Keratinocyte (primary cell): ENCODE results near the gene TMC5. TPM values are rescaled to one million over a fixed set of nuclear protein-coding genes. Genes with fewer than 3 reads are reported as not detected.

Experiments
- DNase-seq: peaks from one replicate; pipeline ENCODE4 v3.0.0-alpha.2; 2011; ENCODE audit warnings: low read depth, missing footprints, low spot score
- FAIRE-seq: peaks from 2 replicates; lab custom pipeline; 2011; peaks lifted over from hg19 to GRCh38; lab: Jason Lieb, UNC
- H2AFZ ChIP-seq: 2 replicates; pipeline ENCODE4 v1.6.0; 2012; ENCODE audit warnings: low read length, control low read depth, inconsistent platforms; ENCODE audit not compliant: control insufficient read depth
- H3K27ac ChIP-seq: 2 replicates; pipeline ENCODE4 v1.5.1; 2011; ENCODE audit warnings: low read length; ENCODE audit not compliant: control insufficient read depth, insufficient read depth
- H3K27me3 ChIP-seq: 3 replicates; pipeline ENCODE4 v1.6.0; 2011; ENCODE audit warnings: low read length; ENCODE audit not compliant: control insufficient read depth, insufficient read depth; ENCODE audit errors: extremely low read depth
- H3K36me3 ChIP-seq, 2 experiments: 2 replicates in 1 of 2; 3 replicates in 1 of 2; pipeline ENCODE4 v1.5.1; 2011; ENCODE audit warnings: low read length in 2 of 2, mild to moderate bottlenecking in 1 of 2; ENCODE audit not compliant: control insufficient read depth in 2 of 2, insufficient read depth in 2 of 2; ENCODE audit errors: extremely low read depth in 1 of 2
- H3K4me1 ChIP-seq: 3 replicates; pipeline ENCODE4 v1.5.1; 2011; ENCODE audit warnings: low read length; ENCODE audit not compliant: control insufficient read depth, insufficient read depth; ENCODE audit errors: extremely low read depth
- H3K4me2 ChIP-seq: 3 replicates; pipeline ENCODE4 v1.6.0; 2011; ENCODE audit warnings: low read depth, low read length; ENCODE audit not compliant: control insufficient read depth, insufficient read depth; ENCODE audit errors: extremely low read depth
- H3K4me3 ChIP-seq, 3 experiments: fragments of 200-600 bp in 1 of 3; sonication (generic) in 1 of 3; 2 replicates in 2 of 3; 3 replicates in 1 of 3; pipeline ENCODE4 v1.5.1; 2011 to 2016; ENCODE audit warnings: low read length in 3 of 3, mild to moderate bottlenecking in 3 of 3, control low read depth in 2 of 3, inconsistent platforms in 1 of 3, low read depth in 1 of 3, mixed read lengths in 1 of 3, mixed run types in 1 of 3, moderate library complexity in 1 of 3; ENCODE audit not compliant: control insufficient read depth in 2 of 3, insufficient read depth in 2 of 3; ENCODE audit errors: extremely low read depth in 1 of 3
- H3K79me2 ChIP-seq: 2 replicates; pipeline ENCODE4 v1.6.0; 2012; ENCODE audit warnings: low read length; ENCODE audit not compliant: control insufficient read depth, insufficient read depth
- H3K9ac ChIP-seq: 3 replicates; pipeline ENCODE4 v1.6.0; 2011; ENCODE audit warnings: low read length; ENCODE audit not compliant: control insufficient read depth, insufficient read depth; ENCODE audit errors: extremely low read depth
- H3K9me1 ChIP-seq: 3 replicates; pipeline ENCODE4 v1.6.0; 2011; ENCODE audit warnings: low read length; ENCODE audit not compliant: control insufficient read depth, insufficient read depth; ENCODE audit errors: extremely low read depth
- H3K9me3 ChIP-seq: 2 replicates; pipeline ENCODE4 v1.5.1; 2012; ENCODE audit warnings: low read depth, low read length; ENCODE audit not compliant: control insufficient read depth
- H4K20me1 ChIP-seq: 3 replicates; pipeline ENCODE4 v1.6.0; 2011; ENCODE audit warnings: low read length; ENCODE audit not compliant: control insufficient read depth, insufficient read depth; ENCODE audit errors: extremely low read depth
- EZH2 ChIP-seq: IDR thresholded peaks from one replicate; pipeline ENCODE4 v1.6.1; 2012; ENCODE audit warnings: inconsistent platforms, mild to moderate bottlenecking, low read length, moderate library complexity
- dilution Hi-C: fragments of 300-500 bp; cut with MboI; formaldehyde crosslinking; loops from one replicate; pipeline ENCODE4 v1.7.0; 2020; ENCODE audit warnings: low sequenced_read_pairs; ENCODE audit not compliant: extremely low pct_ligation_motif_present
- polyA plus RNA-seq, 5 experiments: library from polyadenylated mRNA; depleted of rRNA in 3 of 5; stranded (reverse) in 3 of 5; stranded (forward) in 1 of 5; unstranded in 1 of 5; fragments of >200 nt; gene quantifications; 1 replicate in 1 of 5; 2 replicates in 3 of 5; 3 replicates in 1 of 5; pipeline versions ENCODE4 v1.2.1 to v1.2.3, GENCODE V29; 2011 to 2012; ENCODE audit warnings: missing spikeins in 2 of 5, low read depth in 1 of 5, low replicate concordance in 1 of 5
- TF ChIP-seq, protein P1 (sequence below), 3 experiments: IDR thresholded peaks in 1 of 3; conservative IDR thresholded peaks in 1 of 3; optimal IDR thresholded peaks in 1 of 3; 2 replicates in 2 of 3; 3 replicates in 1 of 3; pipeline versions ENCODE3 to v1.5.1; 2011; ENCODE audit warnings: low read length in 3 of 3, mild to moderate bottlenecking in 3 of 3, moderate library complexity in 2 of 3, control low read depth in 1 of 3, inconsistent platforms in 1 of 3; ENCODE audit not compliant: insufficient read depth in 2 of 3; ENCODE audit errors: extremely low read depth in 1 of 3

The TMC5 gene
- polyA plus RNA-seq, 1 donor (not counting 4 experiments of a cell fraction or from before 2014, with no cell fraction given): 0.18 TPM

DNA sequence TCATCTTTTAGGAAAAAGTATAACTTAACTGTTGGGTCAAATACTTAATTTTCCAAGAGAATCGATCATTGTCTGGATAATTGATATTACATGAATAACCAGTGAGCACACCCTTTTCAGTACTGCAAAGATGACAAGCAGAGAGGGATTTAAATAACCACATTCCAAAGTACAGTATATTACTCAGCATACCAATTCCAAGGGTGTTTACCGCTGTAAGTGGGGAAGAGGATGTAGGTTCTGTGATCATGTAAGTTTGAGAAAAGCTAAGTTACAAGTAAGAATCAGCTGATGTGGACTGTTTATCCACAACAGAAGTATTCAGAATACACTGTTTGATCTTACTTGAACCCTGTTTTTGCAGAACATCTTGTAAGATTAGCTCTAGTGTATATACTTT lies 98.1 kb downstream of the TMC5 start:
- H3K4me2 ChIP-seq: no peak overlapping the region
- H3K36me3 ChIP-seq: peaks cover 0 to 6% of the 10 kb centered on the region in 2 experiments
- FAIRE-seq (no peak), DNase-seq (no peak)
- H3K9me3 ChIP-seq: no peaks in the 10 kb centered on the region
- H3K27me3 ChIP-seq: no peaks in the 10 kb centered on the region
- TF ChIP-seq EZH2: no peak
- TF ChIP-seq, protein P1, sequence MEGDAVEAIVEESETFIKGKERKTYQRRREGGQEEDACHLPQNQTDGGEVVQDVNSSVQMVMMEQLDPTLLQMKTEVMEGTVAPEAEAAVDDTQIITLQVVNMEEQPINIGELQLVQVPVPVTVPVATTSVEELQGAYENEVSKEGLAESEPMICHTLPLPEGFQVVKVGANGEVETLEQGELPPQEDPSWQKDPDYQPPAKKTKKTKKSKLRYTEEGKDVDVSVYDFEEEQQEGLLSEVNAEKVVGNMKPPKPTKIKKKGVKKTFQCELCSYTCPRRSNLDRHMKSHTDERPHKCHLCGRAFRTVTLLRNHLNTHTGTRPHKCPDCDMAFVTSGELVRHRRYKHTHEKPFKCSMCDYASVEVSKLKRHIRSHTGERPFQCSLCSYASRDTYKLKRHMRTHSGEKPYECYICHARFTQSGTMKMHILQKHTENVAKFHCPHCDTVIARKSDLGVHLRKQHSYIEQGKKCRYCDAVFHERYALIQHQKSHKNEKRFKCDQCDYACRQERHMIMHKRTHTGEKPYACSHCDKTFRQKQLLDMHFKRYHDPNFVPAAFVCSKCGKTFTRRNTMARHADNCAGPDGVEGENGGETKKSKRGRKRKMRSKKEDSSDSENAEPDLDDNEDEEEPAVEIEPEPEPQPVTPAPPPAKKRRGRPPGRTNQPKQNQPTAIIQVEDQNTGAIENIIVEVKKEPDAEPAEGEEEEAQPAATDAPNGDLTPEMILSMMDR (optimal IDR thresholded peaks at IDR 0.05 in 1 of 3, IDR thresholded peaks at IDR 0.05 in 1 of 3, conservative IDR thresholded peaks at IDR 0.05 in 1 of 3; ENCODE audit: extremely low read depth in 1 of 3, insufficient read depth in 2 of 3, low read length in 3 of 3): no peak
- no peak overlapping the region for H3K27ac ChIP-seq
- H3K9me1 ChIP-seq: no peaks in the 10 kb centered on the region
- dilution Hi-C loops: loop anchor here (25.0 kb wide), 1 partner anchor 103 kb away; the partner anchor contains the start of gene TMC5
- no peak overlapping the region for H3K4me3 ChIP-seq
- H3K4me1 ChIP-seq: peaks cover 18% of the 10 kb centered on the region
- no peak overlapping the region for H2AFZ ChIP-seq
- H3K9ac ChIP-seq: no peak overlapping the region
- H3K79me2 ChIP-seq: peaks cover 23% of the 10 kb centered on the region
- peaks cover 3% of the 10 kb centered on the region for H4K20me1 ChIP-seq

DNA sequence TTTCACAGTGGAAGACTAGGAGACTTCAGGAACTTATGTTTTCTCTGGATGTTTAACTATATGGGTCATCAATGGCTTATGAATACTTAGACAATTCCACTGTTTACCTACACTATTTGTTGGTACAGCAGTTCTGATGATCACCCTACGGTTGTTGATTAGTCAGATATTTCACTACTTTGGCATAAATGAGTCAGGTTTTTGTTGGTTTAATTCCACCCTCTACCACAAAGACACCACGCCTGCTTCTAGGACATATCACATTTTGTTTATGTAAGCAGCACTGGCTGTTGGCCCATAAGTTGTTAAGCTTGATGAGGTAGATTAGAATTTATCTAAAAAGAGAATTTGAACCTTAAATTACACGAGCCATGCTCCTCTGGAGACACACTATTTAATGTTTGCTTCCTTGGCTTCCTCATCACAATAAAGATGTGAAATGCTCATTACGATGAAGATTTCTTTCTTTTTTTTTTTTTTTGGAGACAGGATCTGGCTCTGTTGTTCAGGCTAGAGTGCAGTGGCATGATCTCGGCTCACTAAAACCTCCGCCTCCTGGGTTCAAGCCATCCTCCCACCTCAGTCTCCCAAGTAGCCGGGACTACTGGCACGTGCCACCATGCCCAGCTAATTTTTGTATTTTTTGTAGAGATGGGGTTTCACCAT lies 99.9 kb downstream of the TMC5 start:
- H3K79me2 ChIP-seq: peaks cover 33% of the 10 kb centered on the region
- H3K4me3 ChIP-seq: no peak overlapping the region
- H3K9me1 ChIP-seq: no peaks in the 10 kb centered on the region
- no peak overlapping the region for H3K9ac ChIP-seq
- H3K4me2 ChIP-seq: no peak overlapping the region
- peak overlapping the region; percentile 62 for H3K27ac ChIP-seq
- H3K9me3 ChIP-seq: no peaks in the 10 kb centered on the region
- TF ChIP-seq, protein P1 (optimal IDR thresholded peaks at IDR 0.05 in 1 of 3, IDR thresholded peaks at IDR 0.05 in 1 of 3, conservative IDR thresholded peaks at IDR 0.05 in 1 of 3; ENCODE audit: extremely low read depth in 1 of 3, insufficient read depth in 2 of 3, low read length in 3 of 3): no peak
- no peak for TF ChIP-seq EZH2
- peaks cover 0 to 6% of the 10 kb centered on the region in 2 experiments for H3K36me3 ChIP-seq
- H4K20me1 ChIP-seq: peaks cover 3% of the 10 kb centered on the region
- dilution Hi-C loops: loop anchor here (25.0 kb wide), 1 partner anchor 105 kb away; the partner anchor contains the start of gene TMC5
- no peaks in the 10 kb centered on the region for H3K27me3 ChIP-seq
- peak; percentile 40 for DNase-seq
- FAIRE-seq: no peak
- peaks cover 22% of the 10 kb centered on the region for H3K4me1 ChIP-seq
- H2AFZ ChIP-seq: no peak overlapping the region
